ENCODE data around the gene HHAT.
"Not testable (repeated sequence)": the region's sequence is repeated elsewhere in the genome, so short reads cannot be mapped to it uniquely, and the experiment has no call there.

Gene HHAT

GRCh38 chr1:210645582-210646257, 317.0 kb downstream of the HHAT start:
- no peak for DNase-seq (ENCODE audit: low read depth in 2 of 2)

- DNase-seq (ENCODE audit: low read depth in 2 of 2): no peak
Observed at GRCh38 chr1:210646258-210646616, 317.5 kb downstream of the HHAT start.

GRCh38 chr1:210647406-210648333, 319.0 kb downstream of the HHAT start:
- no peak for DNase-seq (ENCODE audit: low read depth in 2 of 2)

- DNase-seq (ENCODE audit: low read depth in 2 of 2): no peak
Observed at GRCh38 chr1:210648588-210649269, 320.0 kb downstream of the HHAT start.

GRCh38 chr1:210650403-210650802, 321.7 kb downstream of the HHAT start:
- no peak for DNase-seq (ENCODE audit: low read depth in 2 of 2)

GRCh38 chr1:210652329-210652954, 323.7 kb downstream of the HHAT start:
- no peak for DNase-seq (ENCODE audit: low read depth in 2 of 2)

- no peak for DNase-seq (ENCODE audit: low read depth in 2 of 2)
Observed at GRCh38 chr1:210653771-210654170, 325.1 kb downstream of the HHAT start.

- DNase-seq (ENCODE audit: low read depth in 2 of 2): no peak
Observed at GRCh38 chr1:210654176-210654981, 325.7 kb downstream of the HHAT start.

- DNase-seq (ENCODE audit: low read depth in 2 of 2): no peak
Observed at GRCh38 chr1:210655511-210655910, 326.8 kb downstream of the HHAT start.

GRCh38 chr1:210657806-210658205, 329.1 kb downstream of the HHAT start:
- no peak for DNase-seq (ENCODE audit: low read depth in 2 of 2)

- DNase-seq (ENCODE audit: low read depth in 2 of 2): not testable (repeated sequence)
Observed at GRCh38 chr1:210661520-210661919, 332.8 kb downstream of the HHAT start.

- DNase-seq (ENCODE audit: low read depth in 2 of 2): no peak
Observed at GRCh38 chr1:210662291-210663050, 333.8 kb downstream of the HHAT start.

- no peak for DNase-seq (ENCODE audit: low read depth in 2 of 2)
Observed at GRCh38 chr1:210663730-210664573, 335.2 kb downstream of the HHAT start.

- DNase-seq (ENCODE audit: low read depth in 2 of 2): no peak
Observed at GRCh38 chr1:210669951-210670350, 341.2 kb downstream of the HHAT start.

- no peak for DNase-seq (ENCODE audit: low read depth in 2 of 2)
Observed at GRCh38 chr1:210674151-210674550, 345.4 kb downstream of the HHAT start.

GRCh38 chr1:210676539-210676938, 347.8 kb downstream of the HHAT start:
- no peak for DNase-seq (ENCODE audit: low read depth in 2 of 2)

- DNase-seq (ENCODE audit: low read depth in 2 of 2): no peak
Observed at GRCh38 chr1:210677533-210677932, 348.8 kb downstream of the HHAT start.

- DNase-seq (ENCODE audit: low read depth in 2 of 2): no peak
Observed at GRCh38 chr1:210678306-210678705, 349.6 kb downstream of the HHAT start.

GRCh38 chr1:210681158-210681557, 352.5 kb downstream of the HHAT start:
- DNase-seq (ENCODE audit: low read depth in 2 of 2): no peak
